ENCODE data around the gene MPHOSPH10.

DNA sequence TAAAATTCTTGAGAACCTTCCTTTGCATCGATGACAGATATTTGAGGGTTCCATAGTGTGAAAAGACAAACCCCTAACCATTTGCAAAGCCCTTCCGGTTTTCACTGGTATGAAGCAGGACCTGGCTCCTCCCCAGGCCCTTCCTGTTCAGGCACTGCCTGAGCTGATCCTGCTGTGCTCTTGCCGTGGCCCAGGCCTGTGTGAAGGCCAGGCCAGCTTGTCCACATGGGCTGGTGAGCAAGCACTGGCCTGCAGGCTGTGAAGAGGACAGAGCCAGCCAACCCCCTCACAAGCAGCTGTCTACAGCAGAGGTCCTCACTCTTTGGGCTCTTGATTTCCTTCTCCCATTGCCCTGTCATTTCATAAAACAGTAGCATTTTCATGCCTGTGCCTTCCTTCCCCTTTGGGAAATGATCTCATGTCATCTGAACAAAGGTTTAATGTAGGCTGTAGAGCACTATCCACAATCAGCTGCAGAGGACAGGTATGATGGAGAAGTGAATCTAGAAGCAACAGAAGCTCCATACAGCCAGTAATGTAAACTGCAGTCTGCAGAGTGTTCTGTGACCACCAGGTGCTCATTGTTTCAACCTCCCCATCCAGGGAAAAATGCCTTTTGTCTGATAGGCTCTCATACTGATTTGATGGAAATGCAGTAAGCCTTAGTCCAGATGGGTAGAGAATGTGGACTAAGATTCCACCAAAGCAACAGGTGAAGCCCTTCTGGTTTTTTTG, 19.8 kb downstream of the MPHOSPH10 start:
- TF ChIP-seq, protein P1, sequence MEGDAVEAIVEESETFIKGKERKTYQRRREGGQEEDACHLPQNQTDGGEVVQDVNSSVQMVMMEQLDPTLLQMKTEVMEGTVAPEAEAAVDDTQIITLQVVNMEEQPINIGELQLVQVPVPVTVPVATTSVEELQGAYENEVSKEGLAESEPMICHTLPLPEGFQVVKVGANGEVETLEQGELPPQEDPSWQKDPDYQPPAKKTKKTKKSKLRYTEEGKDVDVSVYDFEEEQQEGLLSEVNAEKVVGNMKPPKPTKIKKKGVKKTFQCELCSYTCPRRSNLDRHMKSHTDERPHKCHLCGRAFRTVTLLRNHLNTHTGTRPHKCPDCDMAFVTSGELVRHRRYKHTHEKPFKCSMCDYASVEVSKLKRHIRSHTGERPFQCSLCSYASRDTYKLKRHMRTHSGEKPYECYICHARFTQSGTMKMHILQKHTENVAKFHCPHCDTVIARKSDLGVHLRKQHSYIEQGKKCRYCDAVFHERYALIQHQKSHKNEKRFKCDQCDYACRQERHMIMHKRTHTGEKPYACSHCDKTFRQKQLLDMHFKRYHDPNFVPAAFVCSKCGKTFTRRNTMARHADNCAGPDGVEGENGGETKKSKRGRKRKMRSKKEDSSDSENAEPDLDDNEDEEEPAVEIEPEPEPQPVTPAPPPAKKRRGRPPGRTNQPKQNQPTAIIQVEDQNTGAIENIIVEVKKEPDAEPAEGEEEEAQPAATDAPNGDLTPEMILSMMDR (IDR thresholded peaks at IDR 0.05) = no peak
- no peak for TF ChIP-seq POLR2A (IDR thresholded peaks at IDR 0.05)
